NCI-H2196 (cell line): ENCODE measurements around the gene KYAT1.
"Not testable (repeated sequence)": the region's sequence is repeated elsewhere in the genome, so short reads cannot be mapped to it uniquely, and the experiment has no call there.

Experiments used
- DNase-seq: peaks from one replicate; lab custom pipeline; 2025; ENCODE audit not compliant: unreplicated experiment; lab: John Stamatoyannopoulos, UW

KYAT1 gene

GRCh38 chr9:128843171-128843570, 38.6 kb downstream of the KYAT1 start:
- not testable (repeated sequence) for DNase-seq

DNA sequence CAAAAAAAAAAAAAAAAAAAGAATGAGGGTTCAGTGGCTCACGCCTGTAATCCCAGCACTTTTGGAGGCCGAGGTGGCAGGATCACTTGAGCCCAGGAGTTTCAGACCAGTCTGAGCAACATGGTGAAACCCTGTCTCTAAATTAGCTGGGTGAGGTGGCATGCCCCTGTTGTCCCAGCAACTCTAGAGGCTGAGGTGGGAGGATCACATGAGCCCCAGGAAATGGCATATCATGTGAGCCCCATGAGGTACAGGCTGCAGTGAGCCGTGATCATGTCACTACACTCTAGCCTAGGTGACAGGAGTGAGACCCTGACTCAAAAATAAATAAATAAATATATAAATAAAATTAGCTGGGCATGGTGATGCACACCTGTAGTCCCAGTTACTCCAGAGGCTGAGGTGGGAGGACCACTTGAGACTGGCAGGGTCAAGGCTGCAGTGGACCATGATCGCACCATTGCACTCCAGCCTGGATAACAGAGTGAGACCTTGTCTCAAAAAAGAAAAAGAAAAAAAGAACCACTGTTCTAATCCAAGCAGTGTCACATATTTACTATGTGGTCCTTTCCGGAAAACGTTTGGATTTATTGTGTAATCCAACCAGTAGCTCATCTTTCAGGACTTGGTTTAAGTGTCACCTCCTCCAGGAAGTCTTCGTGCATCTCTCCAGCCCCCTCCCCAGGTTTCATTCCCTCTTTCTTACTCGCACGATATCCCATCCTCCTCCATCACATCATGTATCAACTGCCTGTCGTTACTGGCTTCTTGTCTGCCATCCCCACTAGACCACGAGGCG, 39.9 kb downstream of the KYAT1 start:
- no peak for DNase-seq

DNA sequence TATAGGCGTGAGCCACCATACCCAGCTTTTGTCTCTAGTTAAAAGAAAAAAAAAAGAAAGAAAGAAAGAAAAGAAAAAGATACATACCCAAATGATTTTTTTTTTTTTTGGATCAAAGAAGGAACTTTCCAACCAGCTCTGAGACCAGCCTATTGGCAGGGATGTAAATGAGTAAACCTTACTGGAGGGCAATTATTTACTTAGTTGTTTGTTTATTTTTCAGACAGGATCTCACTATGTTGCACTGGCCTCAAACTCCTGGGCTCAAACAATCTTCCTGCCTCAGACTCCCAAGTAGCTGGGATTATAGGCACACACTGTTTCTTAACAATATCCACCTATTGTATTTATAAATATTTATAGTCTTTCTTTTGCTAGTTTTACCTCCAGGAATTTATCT, 41.2 kb downstream of the KYAT1 start:
- no peak for DNase-seq

GRCh38 chr9:128838338-128838737, 43.4 kb downstream of the KYAT1 start:
- no peak for DNase-seq

DNA sequence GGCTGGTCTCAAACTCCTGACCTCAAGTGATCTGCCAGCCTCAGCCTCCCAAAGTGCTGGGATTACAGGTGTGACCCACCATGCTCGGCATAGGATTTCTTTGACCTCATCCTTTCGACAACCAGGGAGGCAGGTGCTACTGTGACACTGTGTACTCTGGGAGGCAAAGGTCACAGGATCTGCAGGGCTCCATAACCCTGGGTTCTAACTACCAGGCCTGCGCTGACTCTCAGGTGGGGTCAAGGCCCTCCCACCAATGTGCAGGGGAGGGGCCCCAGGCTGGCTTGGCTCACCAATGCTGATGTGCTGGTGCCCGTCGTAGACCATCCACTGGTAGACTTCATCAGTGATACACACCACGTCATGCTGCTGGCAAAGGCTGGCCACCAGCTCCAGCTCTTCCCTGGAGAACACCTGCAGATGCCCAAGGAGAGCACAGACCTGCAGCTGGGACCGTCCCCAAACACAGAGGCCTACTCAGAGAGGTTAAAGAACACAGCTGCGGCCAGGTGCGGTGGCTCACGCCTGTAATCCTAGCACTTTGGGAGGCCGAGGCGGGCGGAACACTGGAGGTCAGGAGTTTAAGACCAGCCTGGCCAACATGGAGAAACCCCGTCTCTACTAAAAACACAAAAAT, 45.1 kb downstream of the KYAT1 start:
- no peak for DNase-seq

DNA sequence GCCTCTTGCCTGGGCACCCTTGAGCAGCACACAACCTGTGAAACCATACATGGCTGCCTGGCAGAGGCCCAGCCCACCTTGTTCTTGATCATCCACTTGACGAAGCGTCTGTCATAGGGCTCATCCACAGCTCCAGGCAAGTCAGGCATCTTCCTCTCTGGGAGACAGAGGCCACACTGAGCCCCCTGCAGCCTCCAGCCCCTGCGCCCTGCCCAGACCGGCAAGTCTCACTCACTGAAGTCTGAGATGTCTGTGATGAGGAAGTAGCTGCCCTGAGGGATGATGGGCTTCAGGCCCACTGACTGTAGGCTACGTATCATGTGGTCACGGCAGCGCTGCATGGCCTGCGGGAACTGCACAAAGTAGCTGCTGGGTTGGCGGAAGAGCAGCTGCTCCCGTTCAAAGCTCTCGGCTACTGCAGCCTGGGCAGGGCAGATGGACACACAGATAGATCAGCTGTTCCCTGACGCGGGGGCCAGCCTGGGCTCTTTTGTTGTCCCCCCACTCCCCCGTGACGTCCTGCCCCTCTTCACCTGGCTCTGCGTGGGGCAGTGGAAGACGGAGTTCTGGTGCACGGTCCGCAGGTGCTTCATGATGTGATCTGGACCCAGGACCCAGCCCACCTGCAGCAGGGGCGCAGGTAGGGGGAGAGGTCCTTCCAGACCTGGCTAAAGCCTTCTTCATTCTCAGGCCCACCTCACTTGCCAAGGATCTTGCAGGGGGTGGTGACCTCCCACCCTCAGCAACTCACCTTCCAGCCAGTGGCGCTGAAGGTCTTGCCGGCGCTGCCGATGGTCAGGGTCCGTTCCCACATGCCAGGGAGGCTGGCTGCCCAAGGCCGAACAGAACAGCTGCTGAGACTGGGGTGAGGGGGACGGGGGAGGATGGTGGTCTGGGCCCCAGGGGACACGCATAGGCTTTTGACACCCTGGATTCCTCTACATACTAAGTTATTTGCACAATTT, 46.2 kb downstream of the KYAT1 start:
- DNase-seq, result no peak

DNA sequence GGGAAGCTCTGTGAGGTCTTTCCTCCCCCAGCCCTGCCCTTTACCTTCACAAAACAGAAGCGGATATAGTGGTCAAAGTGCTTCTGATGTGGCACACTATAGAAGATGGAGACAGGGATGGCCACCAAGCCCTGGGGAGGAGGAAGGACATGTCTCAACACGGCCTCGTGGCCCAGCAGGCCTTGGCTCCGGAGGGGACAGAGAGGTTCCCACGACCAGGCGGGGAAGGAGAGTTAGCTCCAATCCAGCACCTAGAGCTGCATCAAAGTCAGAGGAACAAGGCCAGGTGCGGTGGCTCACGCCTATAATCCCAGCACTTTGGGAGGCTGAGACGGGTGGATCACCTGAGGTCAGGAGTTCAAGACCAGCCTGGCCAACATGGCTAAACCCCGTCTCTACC, 48.1 kb downstream of the KYAT1 start:
- DNase-seq, result no peak

DNA sequence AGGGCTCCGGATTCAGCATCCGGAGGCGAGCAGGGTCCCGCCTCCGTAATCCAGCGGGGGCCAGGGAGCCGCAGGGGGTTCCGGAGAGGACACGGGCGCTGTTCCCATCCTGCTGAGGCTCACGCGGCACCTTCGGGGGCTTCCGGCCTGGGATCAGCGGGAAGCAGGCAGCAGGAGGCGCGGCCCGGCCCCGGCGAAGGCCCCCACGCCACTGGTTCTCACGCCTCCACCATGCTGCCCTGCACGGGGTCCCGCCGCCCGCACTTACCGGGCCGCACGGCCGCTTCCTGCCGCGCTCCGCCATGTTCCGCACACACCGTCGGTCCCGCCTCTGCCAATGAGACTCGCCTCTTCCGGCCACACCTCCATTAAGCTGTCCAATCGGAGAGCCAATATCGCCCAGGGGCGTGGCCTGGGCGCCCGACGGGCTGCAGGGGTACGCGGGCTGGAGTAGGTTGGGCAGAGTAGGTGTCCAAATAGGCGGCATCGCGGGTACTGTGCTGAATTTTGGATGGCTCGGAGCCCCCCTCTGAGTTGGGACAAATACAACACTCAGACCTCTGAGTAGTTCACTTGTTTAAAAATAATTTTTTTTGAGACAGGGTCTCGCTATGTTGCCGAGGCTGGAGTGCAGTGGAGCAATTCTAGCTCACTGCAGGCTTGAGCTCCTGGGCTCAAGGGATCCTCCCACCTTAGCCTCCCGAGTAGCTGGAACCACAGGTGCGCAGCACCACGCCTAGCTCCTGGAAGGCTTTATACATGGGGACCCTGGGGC, 52.1 kb downstream of the KYAT1 start, which contains the start of gene SPOUT1:
Gene SPOUT1 (minus strand): TSS at position 318 of the 775 bp plus-strand sequence. CDS start 14 bp downstream, at position 304.
- DNase-seq, result peak; percentile 96

- DNase-seq, result no peak
These were observed 52.9 kb downstream of the KYAT1 start for GRCh38 chr9:128828719-128829452.

DNA sequence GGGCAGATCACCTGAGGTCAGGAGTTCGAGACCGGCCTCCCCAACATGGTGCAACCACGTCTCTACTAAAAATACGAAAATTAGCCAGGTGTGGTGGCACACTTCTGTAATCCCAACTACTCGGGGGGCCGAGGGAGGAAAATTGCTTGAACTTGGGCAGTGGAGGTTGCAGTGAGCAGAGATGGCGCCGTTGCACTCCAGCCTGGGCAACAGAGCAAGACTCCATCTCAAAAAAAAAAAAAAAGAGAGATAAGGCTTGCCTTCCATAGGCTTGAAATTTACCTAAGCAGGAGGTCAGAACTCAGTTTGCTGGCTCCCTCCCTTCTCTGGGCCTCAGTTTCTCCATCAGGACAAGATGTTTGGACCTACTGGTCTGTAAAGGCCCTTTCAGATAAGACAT, 53.5 kb downstream of the KYAT1 start:
- DNase-seq, result no peak

GRCh38 chr9:128825923-128826700, 55.6 kb downstream of the KYAT1 start:
- no peak for DNase-seq

DNA sequence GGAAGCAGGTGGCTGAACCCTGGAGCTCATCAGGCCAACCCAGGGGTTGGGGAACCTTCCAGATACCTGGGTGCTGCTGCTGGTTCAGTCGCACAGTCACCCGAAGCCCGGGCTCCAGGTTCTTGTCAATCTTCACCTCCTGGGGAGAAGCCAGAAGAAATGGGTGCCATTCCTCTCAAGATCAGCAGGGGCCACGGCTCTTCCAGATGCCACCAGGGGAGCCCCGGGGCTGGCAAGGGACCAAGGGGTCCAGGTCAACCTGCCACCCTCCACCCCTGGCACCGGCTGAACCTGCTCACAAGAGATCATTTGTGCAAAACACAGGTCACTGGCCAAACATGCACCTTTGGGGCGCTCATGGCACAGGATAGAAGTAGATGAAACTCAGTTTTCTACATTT, 56.8 kb downstream of the KYAT1 start:
- no peak for DNase-seq

DNA sequence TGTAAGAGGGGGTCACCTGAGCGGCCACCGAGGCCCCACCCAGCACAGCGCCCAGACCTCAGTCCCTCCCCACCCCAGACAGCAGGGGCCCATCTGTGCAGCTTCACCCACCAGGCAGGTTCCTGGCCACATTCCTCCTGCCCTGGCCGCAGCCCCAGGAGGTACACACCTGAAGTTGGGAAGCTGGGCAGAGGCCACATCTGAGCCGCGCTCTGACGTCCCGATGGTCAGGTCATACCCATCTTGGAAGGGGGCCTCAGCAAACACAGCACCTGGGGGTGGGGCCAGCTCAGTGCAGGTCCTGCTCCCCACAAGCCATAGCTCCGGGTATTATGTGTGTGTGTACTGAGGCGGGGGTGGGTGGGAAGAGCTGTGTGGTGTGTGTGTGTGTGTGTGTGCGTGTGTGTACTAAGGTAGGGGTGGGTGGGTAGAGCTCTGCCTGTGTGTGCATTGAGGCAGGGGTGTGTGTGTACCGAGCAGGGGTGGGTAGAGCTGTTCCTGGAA, 57.8 kb downstream of the KYAT1 start:
- no peak for DNase-seq

DNA sequence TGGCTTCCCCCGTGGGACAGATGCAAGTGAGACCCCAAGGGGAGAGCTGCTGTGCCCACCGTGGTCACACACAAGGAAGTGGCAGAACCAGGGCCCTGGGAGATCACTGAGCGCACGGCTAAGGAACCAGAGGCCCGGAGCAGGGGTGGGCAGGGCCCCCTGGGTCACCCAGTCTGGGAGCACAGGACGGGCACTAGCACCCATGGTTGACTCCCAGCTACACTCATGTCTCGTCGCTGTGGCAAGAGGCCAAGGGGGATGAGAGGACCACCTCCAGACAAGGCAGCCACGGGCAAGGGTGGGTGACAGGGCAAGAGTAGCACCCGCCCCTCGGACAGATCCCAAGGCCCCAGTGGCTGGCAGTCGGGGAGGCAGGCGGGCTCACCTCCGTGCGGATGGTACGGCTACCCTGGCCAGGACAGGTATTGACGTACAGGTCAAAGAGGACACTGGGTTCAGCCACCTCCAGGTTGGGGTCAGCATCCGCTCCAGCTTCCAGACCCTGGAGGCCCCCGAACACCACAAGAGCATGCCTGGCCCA, 58.3 kb downstream of the KYAT1 start:
- DNase-seq, result no peak

- DNase-seq, result no peak
These were observed 59.2 kb downstream of the KYAT1 start for GRCh38 chr9:128822407-128823042.

DNA sequence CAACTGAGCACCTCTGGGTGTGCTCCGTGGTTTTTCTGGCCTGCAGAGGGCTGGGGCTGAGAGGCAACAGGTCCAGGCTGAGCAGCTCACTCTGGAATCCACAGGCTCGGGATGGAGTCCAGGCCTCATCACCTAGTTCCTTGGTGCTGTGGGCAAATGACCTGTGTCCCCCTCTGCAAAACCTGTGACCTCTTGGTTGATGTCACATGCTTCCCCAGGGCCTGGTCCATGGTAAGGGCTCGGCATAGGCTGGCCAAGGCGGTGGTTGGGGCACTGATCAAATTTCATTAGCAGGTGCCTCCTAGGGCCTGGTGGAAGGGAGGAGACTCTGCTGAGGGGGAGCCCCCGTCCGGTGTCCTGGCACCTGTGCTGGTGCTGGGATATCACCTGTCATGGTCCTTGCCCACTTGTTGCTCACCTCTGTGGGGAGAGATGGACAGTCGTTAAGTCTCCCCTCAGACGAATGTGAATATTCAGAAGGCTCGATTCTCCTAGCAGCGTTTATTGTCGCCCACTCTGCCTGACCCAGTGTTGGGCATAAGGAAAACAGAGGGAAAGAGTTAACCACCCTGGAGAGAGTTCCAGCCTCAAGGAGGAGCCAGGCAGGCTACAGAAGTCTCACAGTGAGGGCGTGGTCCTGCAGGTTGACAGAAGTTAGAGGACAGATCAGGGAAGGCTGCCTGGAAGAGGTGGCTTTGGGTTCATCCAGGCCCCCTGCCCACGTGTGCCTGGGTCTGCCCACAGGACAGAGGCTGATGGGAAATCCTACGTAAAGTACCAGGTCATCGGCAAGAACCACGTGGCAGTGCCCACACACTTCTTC, 60.0 kb downstream of the KYAT1 start:
- peak; percentile 30 for DNase-seq
